ENCODE results near the gene GALNT13.

Gene GALNT13

DNA sequence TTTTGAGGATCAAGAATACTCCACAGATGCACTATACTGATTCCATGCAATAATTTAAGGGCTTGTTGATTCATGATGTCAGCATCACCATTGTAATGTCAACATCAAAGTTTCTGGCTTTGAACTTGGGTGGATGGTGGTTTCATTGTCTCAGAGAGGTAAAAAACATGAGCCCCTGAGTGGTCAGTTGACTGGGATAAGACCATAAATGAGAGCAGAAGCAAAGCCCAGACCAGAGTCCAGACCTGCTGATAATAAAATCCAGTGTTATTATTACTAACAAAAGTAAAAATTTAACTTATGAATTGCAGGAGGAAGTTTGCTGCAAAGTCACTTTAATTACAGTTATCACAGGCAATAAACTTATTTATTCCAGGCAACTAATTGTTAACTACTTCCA, 358.2 kb downstream of the GALNT13 start:
- DNase-seq (ENCODE audit: insufficient read length, low spot score) = no peak
- FAIRE-seq = no peak
- TF ChIP-seq CTCF (IDR thresholded peaks at IDR 0.05; ENCODE audit: insufficient read depth, missing control alignments) = no peak

- no peak for TF ChIP-seq CTCF (IDR thresholded peaks at IDR 0.05; ENCODE audit: insufficient read depth, missing control alignments)
- DNase-seq (ENCODE audit: insufficient read length, low spot score) (no peak), FAIRE-seq (no peak)
These were observed 359.3 kb downstream of the GALNT13 start for GRCh38 chr2:154231021-154231420.

GRCh38 chr2:154233231-154233630, 361.5 kb downstream of the GALNT13 start:
- TF ChIP-seq CTCF (IDR thresholded peaks at IDR 0.05; ENCODE audit: insufficient read depth, missing control alignments) = no peak
- DNase-seq (ENCODE audit: insufficient read length, low spot score) (no peak), FAIRE-seq (no peak)

- FAIRE-seq (no peak), DNase-seq (ENCODE audit: insufficient read length, low spot score) (no peak)
These were observed 366.5 kb downstream of the GALNT13 start for GRCh38 chr2:154238252-154238651.

DNA sequence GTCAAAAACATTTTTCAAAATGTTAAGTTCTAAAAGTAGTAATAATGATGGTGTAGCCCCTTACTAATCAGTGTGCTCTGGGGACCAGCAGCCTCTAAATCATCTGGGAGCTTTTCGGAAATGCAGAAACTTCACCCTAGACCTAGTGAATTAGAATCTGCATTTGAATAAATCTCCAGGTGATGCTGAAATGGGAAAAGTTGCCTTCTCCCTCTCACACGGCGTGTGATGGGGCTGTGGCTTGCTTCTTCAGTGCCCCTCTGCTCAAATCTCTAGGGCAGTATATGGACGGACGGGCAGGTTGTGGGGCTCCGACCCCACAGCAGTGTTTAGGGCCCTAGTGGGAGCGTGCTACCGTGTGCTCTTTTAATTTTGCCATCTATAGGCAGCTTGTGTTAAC, 368.6 kb downstream of the GALNT13 start:
- TF ChIP-seq CTCF (IDR thresholded peaks at IDR 0.05; ENCODE audit: insufficient read depth, missing control alignments) = no peak
- FAIRE-seq (no peak), DNase-seq (ENCODE audit: insufficient read length, low spot score) (no peak)

More at GRCh38 chr2:154238252-154238651, 366.5 kb downstream of the GALNT13 start:
- TF ChIP-seq CTCF (IDR thresholded peaks at IDR 0.05; ENCODE audit: insufficient read depth, missing control alignments) = no peak

DNA sequence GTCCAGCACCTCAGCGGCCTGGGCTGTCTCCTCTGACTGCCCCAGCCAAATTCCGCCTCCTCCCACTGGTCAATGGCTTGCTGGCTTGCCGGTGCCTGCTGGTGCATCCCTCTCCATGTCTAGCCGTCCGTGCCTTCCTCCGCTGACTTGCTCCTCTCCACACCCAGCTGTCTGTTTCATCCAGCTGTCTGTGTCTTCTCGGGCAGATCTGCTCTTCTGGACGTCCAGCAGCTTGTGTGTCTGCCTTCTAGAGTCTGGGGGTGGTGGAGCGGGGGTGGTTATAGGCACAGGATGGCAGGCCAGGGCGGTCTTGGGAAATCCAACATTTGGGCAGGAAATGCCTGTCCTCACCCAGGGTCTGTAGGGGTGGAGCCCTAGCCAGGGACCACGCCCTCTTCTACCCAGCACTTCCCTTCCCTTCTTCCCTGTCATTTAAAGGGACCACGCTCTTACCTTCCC, 369.2 kb downstream of the GALNT13 start:
- DNase-seq (ENCODE audit: insufficient read length, low spot score) (no peak), FAIRE-seq (no peak)
- TF ChIP-seq CTCF (IDR thresholded peaks at IDR 0.05; ENCODE audit: insufficient read depth, missing control alignments) = no peak

DNA sequence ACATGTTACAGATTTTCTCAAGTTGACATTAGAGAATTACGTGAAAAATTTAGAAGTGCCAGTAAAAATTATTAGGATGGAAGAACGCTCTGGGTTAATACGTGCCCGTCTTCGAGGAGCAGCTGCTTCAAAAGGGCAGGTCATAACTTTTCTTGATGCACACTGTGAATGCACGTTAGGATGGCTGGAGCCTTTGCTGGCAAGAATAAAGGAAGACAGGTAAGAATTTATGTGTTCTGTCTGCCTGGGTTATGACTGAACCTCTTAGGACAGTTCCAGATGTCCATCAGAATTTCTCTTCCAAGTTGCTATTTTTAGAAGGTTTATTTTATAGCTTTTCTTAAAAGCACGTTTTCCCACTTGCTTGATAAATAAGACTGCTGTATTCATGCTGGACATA, 371.0 kb downstream of the GALNT13 start:
- FAIRE-seq (no peak), DNase-seq (ENCODE audit: insufficient read length, low spot score) (no peak)
- no peak for TF ChIP-seq CTCF (IDR thresholded peaks at IDR 0.05; ENCODE audit: insufficient read depth, missing control alignments)
